Measurements from ENCODE around the gene CYP19A1. TPM values are rescaled to one million over a fixed set of nuclear protein-coding genes. Genes with fewer than 3 reads are reported as not detected.

Gene CYP19A1
- total RNA-seq: not detected

DNA sequence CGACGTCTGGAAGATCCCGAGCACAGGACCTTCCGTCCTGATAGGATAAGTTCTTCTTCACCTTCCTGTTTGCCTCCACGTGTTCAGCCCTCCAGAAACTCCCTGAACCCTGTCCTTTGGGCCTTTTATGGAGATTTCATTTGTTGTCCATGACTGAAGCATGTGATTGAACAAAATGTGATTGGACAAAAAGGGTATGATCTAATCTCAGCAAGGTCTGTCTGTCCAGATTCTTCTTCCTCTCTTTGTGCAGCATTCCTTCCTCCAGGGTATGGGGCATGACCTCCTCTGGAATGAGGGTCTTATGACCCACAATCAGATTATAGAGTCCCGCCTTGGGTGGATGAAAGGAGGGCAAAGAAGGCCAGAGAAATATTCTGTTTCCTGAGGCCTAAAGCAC, at the start of gene CYP19A1:
Gene CYP19A1, minus strand, starts transcription at position 101 of the 400 bp plus-strand sequence. CDS start 95,684 bp downstream, outside the sequence.
- no peak for ATAC-seq

DNA sequence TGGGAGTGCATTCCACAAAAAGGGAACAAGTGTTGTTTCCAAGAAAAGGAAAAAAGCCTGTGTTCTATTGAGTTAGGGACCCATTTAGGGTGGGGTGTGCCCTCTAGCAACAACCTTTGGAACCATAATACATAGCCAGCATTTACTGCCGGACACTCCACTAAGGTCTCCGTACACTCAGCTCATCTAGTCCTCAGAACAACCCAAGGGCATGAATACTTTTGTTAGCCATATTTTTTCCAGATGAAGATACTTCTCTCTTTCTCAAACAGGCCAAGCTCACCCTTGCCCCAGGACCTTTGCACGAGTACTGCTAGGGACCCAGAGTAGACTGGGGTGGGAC, 49.3 kb upstream of the CYP19A1 start:
- no peak for ATAC-seq

DNA sequence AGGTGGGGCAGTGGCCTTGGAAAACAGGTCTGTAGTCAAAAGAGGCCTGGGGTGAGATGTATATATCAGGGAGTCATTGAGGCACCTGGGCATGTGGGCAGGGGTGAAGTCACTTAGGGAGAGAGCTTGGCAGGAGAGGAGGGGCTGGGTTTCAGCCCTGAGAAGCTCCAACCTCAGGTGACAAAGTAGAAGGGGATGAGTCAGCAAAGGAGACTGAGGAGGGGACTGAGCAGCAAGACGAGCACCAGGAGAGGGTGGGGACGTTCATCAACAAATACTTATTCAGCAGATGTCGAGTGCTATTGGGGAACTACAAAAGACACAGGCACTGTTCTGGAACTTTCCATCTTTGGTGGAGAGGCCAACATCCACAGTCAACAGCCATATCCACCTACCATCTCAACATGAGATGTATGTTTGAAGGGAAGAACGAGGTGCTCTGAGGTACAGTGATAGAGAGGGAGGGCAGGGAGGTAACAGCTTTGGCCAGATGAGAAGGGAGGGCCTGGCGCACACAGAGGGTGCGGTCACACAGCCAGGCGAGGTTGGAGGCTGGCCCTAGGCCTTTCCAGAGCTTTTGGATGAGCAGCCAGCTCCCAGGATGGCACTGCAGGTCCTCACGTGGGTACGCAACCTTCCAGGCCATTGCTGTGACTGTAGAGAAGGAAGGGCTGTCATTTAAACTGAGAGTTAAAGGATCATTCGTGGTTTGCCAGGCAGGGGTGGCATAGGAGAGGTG, 48.7 kb upstream of the CYP19A1 start:
- ATAC-seq: no peak

DNA sequence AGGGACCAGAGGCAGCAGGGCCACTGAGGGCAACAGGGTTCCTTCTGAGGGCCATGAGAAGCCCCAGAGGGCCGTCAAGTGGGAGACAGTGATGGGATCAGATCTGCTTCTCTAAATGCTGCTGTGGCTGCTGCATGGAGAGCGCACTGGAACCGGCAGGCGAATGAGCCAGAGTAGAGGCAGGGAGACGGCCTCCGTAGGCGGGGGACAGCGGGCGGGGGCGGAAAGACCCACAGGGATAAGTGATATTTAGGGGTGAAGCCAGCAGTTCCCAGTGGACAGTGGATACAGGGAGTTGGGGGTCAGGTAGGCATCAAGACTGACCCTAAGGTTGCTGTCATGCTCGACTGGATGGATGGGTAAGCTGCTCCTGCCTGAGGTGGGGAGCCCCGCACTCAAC, 48.1 kb upstream of the CYP19A1 start:
- no peak for ATAC-seq

DNA sequence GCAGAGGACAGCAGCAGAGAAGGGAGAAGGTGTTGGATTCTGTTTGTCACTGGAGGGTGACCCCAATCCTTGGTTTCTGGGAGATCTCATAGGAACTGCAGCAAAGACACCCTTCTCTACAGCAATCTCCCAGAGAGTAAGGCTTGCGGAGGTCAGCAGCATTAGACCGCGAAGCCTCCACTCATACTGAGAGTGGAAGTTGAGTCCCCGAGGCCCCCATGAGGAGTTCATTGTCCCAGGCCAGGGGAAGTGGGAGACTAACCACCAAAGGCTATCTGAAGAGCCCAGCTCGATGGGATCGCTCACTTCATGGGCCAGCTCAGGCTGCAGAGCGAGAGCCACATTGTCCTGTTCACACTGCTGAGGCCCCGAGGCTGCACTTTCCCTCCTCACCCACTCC, 47.6 kb upstream of the CYP19A1 start:
- ATAC-seq: no peak

DNA sequence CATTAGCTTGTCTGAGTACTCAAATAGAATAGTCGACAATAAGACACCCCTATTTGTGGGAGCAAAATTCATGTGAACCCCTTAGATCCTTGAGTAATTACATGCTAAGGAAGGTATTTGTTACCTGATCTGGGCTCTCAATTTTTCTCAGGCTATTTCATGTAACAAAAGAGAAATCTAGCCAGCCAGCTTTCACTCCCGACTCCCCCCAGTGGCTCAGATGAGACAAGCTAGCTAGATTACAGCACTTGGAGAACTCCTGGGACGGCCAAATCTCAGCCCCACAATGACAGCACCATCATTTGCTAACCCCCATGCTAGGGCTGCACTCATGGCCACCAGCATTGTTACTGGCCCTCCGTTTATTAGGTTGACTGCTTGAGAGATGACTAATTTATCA, 44.4 kb upstream of the CYP19A1 start:
- no peak for ATAC-seq

DNA sequence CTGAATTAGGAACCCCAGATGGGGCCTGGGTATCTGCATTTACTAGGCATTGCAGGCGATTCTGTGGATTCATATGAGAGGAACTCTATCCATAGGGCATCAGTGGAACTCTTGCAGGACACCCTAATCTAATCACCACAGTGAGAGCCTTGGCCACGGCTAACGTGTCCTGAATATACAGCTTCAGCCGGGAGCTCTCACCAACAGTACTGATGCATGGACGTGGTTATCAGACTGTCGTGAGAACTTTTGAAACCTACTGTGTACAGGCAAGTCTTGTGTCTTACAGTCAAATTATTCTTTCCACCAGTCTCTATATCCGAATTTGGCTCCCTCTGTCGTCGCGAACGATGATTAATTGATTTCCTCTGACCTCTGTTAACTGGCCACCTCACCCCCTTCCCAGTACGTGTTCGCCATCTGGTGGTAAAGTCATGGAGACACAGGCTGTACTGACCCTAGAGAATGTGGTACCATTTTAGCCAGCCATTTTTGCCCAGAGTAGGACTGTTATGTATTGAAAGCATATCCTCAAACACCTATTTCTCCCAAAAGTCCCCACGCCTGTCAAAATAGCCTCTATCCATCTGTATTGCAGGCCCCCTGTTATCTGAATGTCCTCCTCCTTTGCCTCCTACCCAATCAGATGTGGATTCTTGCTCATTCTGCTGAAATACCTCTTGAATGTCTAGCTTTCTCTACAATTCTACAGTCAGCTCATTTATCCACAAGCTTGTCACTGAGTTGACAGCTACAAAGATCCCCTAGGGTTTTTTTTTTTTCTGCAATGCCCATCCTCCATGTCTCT, 42.8 kb upstream of the CYP19A1 start:
- peak; percentile 85 for ATAC-seq

DNA sequence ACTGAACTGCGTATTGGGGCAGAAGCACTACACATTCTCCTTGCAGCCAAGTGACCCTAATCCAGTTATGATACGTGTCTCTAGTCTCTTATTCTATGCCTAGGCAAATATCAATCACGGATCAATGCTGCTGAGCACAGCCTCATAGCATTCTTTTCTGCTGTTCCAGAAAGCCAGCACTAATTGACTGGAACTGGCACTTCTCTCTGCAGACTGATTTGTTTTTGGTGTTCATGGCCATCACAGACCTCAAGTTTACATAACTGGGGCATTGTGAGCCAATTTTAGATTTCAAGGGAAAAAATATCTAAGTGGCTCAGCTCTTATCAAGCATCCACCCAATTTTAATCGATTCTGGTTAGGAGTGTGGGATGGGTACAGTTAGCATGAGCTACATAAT, 41.0 kb upstream of the CYP19A1 start:
- ATAC-seq: no peak

DNA sequence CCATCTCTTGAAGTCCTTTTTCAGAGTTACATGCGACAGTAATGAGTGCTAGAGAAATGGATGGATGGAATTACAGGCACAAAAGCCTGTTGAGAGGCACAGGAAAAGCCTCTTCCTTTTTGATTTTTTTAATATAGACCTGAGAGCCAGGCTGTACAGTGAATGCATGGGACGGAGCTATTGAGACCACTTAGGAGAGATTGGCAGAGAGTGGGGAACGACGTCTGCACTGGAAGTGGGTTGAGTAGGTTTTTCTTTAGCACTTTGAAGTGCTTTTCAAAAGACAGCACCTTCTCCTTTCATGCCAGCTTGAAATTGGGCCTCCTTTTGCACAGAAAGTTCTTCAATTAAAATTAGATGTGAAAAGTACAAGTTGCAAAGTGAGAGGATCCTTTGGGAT, 40.0 kb upstream of the CYP19A1 start:
- ATAC-seq: no peak

DNA sequence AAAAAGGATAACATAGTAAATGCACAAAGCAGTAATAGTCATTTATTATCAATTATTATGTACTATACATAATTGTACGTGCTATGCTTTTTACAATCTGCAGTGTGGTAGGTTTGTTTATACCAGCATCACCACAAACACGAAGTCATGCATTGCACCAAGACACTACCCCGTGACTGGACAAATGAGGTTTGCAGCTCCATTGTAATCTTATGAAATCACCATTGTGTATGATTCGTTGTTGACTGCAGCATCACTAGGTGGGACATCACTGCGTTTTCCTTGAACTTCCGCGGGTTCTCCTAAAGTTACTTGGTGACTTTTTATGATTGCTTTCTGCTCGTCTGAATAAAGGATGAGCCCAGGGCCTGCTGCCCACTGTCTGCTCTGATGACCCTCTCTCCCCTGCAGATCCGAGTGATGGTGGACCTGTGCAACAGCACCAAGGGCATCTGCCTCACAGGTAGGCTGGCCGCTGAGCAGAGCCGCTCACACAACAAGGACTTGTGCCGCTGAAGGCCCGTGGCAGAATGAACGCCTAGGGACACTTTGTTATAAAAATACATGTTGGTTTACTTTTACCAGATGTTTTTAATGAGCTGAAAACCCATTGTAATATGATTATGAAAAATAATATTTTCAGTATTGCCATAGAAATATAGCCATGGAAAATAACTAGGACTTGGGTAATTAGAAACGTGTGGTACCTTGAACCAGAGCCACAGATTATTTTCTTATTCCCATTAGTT, 38.8 kb upstream of the CYP19A1 start:
- ATAC-seq: no peak

DNA sequence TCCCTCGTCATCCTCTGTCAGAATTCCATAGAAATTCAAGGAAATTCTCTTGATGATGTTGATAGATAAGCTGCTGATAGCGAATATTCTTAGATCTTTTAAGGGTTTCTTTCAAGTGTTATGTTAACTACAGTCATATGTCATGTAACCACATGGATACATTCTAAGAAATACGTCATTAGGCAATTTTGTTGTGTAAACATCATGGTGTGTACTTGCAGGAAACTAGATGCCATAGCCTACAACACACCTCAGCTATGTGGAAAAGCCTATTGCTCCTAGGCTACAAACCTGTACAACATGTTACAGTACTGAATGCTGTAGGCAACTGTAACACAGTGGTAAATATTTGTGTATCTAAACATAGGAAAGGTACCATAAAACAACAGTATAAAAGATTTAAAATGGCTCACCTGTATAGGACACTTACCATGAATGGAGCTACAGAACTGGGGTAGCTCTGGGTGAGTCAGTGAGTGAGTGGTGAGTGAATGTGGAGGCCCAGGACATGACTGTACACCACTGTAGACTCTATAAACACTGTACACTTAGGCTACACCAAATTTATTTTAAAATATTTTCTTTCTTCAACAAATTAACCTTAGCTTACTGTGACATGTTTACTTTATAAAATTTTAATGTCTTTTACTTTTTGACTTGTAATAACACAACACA, 37.7 kb upstream of the CYP19A1 start:
- ATAC-seq: no peak

DNA sequence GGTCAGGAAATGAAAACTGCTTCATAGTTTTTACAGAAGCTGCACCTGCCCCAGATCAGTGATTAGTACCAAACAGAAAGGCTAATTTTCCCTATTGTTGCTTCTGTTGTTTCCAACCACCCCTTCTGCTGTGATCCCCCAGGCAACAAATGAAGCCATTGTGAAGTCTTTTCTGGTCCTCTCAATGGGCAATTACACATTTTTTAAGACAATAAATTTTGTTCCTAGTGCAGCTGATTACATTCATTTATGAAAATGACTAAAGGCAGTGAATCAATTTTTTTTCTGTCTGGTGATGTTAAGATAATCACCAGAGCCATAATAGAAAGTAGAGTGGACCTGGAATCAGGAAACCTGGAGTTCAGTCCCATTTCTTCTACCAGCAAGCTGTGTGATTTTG, 35.7 kb upstream of the CYP19A1 start:
- no peak for ATAC-seq

DNA sequence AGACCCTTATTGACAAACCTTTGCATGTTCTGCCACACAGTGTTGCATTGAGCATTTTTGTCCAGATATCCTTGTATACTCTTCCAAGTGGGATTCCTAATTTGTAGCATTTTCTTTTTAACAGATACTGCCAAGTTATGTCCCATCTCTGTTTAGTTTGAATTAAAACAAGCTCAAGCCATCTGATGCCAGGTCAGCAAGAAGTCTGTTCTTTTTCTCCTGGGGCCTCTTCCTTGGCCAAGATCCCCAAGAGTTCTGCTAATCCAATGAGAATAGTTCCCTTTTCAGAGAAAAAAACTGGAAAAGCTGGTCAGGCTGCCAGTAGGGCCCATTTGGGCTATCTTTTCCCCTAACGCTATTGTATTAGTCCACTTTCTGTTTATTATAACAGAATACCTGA, 32.9 kb upstream of the CYP19A1 start:
- ATAC-seq: no peak

DNA sequence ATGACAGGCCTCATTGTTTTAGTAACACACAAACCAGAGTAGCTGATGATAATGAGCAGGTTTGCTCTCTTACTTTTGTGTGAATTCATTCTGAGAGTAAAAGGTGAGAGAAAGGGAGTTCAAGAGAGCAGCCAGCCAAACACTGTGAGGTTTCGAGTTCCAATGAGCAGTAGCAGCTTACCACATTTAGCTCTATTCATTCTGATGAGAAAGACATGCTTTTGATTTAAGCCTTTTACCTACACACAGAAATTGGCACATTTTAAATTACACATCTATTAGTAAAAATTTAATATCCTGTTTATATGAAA, 31.0 kb upstream of the CYP19A1 start:
- ATAC-seq: no peak

DNA sequence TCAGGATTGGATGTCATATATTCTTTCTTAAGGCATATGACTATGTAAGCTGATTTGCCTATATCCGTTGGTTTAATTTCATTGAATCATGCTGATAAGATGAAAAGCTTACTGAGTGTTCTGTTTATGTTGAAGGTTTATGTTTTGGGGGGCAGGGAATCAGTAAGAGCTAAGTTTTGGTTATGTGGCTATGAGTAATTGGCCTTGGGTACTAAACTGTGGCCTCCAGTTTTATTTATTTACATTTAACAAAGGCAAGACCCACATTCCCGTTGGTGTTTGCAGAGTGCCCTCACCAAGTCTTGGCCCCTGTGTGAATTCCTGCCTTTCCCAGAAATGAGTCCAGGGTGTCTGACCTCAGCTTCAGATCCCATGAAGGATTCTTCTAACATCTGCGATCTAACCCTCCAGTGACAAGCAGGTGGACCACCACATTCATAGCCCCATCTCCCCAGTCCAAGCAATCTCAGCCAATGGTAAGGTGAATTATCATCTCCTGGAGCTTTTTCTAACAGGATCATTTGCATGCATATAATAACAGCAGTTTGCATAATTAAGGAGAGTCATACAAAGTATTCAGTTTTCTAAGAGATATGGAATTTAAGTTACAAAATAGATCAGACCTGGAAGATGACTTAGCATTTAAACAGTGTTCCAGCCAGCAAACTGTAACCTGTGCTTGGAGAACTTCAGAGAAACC, 30.5 kb upstream of the CYP19A1 start:
- no peak for ATAC-seq

DNA sequence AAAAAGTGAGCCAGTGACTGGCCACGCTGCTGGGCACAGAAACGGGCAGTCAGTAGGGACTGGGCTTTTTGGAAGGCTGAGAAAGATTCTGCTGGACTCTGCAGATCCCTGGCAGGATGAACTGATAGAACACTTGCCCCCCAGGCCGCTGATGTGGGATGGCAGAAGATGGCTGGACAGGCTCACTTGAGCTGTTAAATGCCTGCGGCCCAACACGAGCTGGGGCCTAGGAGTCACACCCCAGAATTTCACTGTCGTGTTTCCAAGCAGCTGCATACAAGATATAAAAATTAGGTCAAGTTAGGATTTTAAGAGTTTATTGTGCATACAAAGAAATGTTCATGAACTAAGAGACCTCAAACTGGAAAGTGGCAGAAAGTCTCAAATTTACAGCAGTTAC, 29.9 kb upstream of the CYP19A1 start:
- no peak for ATAC-seq

DNA sequence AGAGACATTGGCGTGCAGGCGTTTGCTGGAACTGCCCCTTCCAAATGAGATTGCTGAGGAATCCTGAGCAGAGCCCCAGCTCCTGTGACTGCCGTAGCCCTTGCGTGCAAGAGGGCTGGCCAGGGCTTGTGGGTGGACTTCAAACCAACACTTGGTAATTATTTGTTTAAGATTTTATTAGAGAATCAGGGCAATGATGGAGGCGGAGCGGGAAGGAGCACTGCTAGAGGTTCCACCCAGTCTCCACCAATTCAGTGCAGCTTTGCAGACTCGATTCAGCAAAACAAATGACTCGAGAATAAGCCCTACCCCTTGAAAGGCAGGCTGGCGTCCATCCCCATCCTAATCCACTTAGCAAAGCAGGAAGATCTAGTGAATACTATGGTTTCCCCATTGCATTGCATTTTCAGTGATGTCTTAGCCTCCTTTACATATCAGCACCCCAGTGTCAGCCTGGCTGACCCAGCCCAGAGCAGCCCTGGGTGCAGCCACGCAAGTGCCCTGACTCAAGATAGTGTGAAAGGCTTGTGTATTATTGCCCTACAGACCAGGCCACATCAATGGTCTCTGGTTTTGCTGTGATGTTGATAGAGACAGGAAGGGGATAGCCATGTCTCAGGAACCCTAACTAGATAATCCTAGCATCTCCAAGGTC, 29.1 kb upstream of the CYP19A1 start:
- ATAC-seq: peak; percentile 55

DNA sequence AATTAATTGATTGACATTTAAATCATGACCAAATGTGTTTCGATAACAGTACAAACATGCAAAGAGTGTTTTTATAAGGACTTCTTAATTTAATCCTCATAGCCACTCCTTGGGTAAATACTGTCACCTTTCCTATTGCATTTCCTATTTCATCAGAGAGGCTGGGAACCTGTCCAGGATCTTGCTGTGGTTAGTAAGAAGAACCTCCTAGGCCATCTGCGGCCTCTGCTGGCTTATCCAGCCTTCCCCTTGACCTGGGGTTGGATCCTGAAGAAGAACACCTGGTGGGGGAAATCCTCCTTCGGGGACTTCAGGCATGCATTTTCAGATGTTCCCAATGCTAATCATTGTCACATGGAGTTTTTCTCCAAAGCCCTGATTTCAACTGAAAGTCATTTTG, 28.5 kb upstream of the CYP19A1 start:
- ATAC-seq: peak; percentile 89

DNA sequence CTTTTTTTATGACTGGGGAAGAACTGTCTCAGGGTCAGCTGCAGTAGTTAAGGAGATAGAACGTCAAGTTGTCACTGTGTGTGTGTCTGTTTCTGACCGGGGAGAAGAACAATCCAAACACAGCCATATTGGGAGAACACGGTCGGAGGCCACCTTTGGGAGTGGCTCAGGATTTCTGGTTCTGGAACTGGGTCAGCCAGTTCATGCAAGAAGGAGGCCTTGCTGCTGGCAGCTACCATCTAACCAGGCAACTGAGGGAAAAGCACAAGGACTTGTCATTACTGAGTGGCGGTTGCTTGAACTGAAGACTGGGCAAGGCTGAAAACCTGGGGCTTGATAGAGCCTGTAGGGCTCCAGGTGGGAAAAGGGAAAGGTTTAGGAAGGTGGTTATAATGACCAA, 27.7 kb upstream of the CYP19A1 start:
- peak; percentile 77 for ATAC-seq

DNA sequence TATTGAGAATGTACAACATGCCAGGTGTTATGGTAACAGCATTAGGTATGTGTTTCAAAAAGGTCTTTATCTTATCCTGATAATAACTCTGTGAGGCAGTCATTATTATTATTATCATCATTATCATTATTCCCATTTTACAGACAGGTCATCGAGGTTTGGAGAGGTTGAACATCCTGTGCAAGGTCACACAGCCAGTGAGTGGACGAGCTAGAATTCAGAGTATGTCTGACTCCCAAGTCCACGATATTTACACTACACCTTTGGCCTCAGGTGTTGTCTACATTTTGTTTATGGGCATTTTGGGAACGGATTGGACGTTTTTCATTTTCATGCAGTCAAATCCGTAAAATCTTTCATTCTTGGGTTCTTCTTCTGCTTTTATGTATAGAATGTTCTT, 27.0 kb upstream of the CYP19A1 start:
- no peak for ATAC-seq

DNA sequence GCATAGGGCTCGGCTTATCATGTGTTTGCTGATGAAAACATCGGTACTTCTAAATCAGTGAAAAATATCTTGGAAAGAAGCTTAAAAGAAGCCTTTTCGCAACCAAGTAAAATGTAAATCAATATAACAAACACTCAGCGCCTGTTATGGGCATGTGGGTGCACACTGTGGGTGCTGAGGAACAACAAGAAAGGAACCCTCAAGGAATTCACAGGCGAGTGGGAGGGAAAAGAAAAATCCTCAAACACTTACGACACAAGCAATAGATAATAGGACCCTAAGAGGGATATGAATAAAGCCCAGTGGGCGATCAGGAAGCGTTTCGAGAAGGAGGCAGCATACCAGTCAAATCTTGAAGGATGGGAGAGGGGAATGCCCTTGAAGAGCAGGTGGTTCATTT, 25.0 kb upstream of the CYP19A1 start:
- no peak for ATAC-seq

DNA sequence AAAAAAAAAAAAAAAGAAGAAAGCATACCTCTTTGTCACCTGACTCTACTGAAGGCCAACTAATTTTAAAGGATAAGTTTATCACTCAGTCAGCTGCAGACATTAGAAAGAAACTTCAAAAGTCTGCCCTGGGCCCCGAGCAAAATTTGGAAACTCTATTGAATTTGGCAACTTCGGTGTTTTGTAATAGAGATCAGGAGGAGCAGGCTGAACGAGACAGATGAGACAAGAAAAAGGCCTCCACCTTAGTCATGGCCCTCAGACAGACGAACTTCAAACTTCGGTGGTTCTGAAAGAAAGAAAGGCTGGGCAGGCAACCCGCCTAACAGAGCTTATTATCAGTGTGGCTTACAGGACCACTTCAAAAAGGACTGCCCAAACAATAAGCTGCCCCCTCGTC, 21.6 kb upstream of the CYP19A1 start:
- ATAC-seq: no peak
